GM18508 (cell line): ENCODE results near the gene CCDC148.
"Not testable (repeated sequence)": the region's sequence is repeated elsewhere in the genome, so short reads cannot be mapped to it uniquely, and the experiment has no call there.

Source experiments
- ATAC-seq: cut with Tn5 transposase; IDR thresholded peaks from one replicate; pipeline ENCODE4 v1.9.1; 2021; ENCODE audit warnings: moderate number of reproducible peaks; ENCODE audit not compliant: insufficient read depth, unreplicated experiment

CCDC148 gene

DNA sequence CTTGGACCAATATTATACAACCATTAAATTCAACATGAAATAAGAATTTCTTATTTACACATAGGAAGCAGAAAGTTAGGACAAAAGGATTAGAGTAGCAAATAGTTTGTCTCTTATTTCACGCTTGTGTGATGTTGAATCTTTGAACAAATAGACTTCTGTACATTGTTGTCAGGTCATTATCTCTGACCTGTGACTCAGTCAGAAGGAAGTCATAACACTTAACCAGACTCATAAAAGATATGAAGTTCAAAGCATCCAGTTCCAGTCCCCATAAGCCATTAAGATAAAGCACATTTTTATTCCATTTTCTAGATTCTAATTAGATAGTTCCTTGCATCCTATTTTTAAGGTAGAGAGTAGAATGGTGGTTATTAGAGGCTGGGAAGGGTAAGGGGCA lies 224.1 kb downstream of the CCDC148 start:
- no peak for ATAC-seq

DNA sequence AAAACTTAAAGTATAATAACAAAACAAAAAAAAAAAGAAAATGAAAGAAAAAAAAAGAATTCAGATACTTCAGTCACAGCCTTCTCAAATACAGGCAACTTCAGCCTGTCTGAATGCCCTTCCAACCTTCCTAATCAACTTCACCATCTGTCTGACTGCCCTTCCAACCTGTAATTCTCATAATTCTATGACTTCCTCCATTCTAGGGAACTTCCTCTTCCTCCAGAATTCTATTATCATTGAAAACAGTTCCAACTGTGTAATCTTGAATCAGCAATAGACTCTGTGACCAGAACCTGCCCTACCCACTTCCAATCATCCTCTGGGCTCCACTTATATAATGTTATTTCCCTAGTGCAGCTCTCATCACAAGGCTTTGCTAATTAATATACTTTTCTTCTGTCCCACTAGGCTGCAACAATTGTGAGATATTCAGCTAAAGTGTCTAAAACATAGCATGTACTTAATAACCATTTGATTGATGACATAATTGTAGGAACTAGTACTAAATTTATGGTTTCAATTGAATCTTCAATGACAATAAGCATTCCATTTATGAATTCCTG lies 227.5 kb downstream of the CCDC148 start:
- ATAC-seq, result no peak

DNA sequence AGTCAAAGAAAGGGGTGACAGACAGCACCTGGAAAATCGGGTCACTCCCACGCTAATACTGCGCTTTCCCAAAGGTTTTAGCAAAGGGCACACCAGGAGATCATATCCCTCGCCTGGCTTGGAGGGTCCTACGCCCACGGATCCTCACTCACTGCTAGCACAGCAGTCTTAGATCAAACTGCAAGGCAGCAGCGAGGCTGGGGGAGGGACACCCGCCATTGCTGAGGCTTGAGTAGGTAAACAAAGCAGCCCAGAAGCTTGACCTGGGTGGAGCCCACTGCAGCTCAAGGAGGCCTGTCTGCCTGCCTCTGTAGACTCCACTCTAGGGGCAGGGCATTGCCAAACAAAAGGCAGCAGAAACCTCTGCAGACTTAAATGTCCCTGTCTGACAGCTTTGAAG lies 233.5 kb downstream of the CCDC148 start:
- not testable (repeated sequence) for ATAC-seq

DNA sequence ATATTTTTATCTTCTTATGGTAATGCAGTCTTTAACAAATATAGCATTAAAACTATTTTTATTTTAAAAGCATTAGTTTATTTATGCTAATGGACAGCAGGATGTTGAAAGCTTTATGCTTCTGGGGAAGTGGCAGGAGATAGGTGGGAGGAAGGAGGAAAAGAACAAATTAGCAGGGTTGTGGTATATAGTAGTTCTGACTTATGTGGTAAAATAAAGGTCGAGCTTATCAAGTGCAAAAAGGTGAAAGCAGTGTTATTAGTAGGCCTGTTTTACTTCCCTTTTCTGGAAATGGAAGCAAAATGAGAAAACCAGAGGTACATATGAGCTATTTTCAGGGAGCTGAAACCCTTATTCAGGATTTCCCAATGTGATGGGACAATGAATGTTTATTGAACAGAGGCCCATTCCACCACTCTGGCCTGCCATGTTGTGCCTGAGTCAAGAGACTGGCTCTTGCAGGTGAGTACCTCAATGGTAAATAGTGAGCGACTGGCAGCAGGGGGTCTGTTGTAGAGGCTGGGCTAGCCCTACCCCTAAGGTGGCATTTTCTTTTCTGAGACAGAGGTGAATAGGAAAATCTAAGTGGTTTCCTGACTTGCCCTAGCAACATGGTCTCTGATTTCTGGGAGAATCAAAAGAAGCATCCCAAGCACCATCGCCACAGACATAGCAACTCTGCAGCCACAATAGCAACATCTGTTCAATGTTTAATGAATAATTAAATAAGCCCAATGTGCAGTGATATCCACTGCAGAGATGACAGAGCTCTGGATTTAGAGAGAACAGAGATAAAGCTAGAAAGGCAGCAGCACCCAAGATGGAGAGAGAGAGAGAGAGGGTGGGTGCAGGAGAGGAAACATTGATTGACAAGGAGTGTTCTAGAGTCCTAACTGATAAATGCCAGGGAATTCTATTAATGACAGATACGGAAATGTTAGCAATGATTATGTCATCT lies 235.2 kb downstream of the CCDC148 start:
- ATAC-seq, result no peak

DNA sequence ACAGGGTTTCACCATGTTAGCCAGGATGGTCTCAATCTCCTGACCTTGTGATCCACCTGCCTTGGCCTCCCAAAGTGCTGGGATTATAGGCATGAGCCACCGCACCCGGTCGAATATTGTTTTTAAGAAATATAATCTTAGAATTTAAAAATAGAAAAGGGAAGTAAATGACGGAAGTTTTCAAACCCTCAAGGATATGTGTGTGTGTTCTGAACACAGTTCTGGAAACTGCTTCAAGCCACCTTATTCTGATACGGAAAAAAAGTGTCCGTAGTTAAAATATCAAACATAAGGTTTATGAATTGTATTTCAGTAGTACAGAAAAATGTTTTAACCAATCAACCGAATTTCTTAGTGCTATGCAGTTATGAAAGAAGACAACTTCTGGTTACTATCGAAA lies 239.0 kb downstream of the CCDC148 start:
- ATAC-seq, result no peak

DNA sequence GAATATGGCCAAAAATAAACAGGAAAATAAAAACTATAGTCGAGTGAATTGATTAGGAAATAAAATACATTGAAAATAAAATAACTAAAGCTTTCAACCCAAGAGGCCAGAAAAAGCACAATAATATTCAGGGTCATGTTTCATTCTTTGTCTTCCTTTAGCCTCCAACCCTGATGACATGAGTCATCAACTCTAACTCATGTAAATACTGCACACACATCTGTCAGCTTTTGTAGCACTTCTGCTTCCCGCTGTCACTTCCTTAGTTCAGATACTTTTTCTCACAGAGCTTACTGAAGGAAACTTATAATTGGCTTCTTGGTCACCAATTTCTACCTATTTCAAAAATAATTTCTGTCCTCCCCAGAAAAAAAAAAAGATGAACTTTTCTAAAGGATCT lies 242.1 kb downstream of the CCDC148 start:
- ATAC-seq, result peak; percentile 86

DNA sequence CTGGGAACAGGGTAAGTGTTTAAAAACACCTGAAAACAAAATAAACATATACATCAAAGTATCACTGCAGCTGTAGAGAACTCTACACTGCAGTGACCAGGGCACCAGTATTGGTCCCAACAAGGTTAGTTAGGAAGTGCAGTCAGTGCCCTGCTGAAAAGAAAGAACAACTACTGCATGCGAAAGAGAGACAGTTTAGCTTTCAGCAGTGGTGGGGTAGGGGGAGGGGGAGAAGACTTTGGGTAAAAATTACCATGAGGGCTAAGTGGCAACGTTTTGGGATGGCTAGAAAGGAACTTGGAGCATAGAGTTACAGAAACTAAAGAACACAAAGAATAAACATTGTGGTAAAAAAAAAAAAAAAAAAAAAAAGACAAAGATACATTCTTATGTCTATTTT lies 242.8 kb downstream of the CCDC148 start:
- ATAC-seq, result no peak

DNA sequence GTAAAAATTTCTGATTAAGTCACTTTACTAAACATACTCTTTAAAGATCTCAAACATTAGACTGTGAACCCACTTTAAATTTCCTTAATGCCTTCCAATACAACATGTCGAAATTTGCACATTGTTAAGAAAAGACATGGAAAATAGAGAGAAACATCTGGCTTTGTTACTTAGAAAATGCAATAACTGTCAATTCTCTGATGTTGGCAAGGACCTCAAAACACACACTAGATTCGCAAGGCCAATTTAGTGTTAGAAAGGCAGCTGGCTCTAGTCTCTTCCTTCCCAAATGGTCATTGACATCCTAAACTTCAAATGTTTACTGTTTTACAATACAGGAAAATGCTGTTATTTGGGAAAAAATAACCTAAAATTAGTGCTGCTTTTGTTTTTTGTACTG lies 244.3 kb downstream of the CCDC148 start:
- ATAC-seq, result no peak

DNA sequence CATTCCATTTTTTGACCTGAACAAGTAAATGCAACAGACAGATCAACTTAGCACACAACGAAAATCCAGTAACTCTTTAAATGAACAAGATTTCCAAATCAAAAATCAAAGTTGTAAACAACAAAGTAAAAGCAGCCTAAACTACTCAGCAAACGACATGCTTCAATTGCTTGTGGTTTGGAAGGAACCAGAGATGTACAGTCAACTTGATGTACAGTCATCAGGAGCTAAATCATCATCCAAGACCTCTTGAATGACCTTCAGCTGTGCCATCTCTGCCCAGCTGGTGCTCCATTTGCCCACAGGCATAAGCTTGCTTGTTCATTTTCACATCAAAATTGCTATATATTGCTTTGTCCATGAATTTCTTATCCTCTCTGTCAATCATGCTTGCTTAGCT lies 245.1 kb downstream of the CCDC148 start:
- ATAC-seq, result no peak

DNA sequence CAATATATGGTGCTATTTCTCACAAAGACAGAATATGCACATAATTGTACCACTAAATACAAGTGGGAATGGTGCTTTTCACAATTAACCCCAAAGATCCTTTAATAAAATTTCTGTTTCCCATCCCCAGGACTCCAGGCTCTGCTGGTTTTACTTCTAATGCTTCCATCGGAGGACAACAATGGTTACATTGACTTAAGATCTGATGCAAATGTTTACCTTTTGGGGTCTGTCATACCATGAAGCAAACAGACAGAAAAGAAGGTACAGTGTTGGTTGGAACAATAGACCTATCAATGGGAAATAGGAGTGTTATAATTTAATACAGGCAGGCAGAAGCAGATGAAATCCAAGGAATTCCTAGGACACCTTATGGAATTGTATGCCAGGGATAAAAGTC lies 249.2 kb downstream of the CCDC148 start:
- ATAC-seq, result no peak

DNA sequence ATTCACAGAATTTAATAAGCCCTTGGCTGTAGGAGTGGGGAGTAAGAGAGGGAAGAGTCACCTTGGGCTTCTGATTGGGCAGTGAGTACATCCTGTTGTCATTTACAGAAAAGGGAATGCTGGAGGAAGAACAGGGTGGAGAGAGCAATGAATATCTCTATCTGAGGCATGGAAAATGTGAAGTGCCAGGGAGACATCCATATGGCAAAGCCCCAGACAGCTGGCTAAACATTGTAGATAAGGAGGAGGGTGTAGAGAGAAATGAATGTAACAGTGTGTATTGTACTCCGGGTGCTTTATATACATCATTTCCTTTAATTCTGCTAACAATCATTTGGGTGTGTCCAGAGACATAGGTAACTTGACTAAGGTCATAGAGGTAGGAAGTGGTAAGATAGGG lies 251.3 kb downstream of the CCDC148 start:
- ATAC-seq, result no peak

DNA sequence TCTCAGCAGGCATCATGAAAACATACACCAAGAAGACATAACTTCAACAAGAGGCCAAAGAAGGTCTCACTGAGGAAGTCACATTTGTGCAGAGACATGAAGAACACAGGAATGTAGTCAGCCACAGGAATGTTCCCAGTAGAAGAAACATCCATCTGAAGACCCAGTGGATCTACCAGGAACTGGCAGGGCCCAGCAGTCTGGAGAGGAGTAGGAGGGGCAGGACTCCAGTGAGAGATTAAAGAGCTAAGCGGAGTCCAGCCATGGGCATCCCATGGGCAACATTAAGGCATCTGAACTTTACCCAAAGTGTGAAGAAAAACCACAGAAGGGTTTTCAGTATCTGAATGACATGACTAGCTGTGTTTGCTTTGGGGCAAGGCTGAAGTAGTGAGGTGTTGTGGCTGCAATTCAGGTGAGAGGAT lies 251.8 kb downstream of the CCDC148 start:
- ATAC-seq, result peak; percentile 67

DNA sequence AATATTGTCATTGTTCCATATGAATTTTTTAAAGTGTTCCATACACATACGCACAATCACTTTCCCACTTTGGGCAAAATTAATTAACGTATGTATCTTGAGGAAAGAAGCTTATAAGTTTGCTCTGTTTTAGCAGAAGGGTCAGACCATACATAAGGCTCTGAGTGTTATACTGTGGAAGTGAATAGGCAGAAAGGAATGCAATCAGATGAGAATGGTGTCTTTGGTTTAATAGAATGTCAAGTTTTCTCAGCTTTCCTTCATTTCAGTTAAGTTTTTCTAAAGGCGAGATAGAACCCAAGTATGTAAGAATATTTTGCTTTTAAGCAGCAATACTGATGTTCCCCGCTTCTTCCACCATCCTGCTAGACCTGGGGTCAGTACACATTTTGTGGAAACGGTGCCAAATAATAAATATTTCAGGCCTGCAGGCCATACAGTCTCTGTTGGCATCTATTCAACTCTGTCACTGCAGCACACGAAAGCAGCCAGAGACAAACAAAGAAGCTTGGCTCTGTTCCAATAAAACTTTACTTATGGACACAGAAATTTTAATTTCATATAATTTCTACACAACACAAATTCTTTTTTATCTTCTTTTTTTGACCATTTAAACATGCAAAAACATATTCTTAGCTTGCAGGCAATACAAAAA lies 254.3 kb downstream of the CCDC148 start:
- ATAC-seq, result no peak

DNA sequence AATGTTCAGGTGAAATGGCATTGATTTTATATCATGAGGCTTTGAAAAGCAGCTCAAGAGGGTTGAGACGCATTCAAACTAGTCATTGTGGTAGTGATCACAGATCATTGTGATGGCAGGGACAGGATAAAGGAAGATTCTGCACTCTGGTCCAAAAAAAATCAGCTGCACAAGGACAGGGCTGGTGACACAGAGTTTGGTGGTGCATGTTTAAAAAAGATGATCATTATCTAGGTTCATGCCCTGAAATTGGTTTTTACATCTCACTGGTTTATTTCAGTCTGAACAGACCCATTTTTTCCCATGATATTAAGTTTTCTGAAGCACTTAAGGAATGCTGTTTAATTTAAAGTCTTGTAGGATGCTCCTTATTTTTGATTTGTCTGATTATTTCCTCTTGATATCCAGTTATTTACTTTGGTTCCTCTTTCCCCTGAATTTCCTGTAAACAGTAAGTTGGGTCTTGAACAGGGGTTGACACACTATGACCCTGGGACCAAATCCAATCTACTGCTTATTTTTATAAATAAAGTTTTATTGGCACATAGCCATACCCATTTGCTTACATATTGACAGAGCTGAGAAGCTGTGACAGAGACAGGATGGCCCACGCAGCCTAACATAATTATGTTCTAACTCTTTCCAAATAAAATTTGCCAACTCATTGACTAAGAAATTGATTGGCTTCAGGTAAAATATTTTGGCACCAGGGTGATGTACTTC lies 256.5 kb downstream of the CCDC148 start:
- ATAC-seq, result no peak

DNA sequence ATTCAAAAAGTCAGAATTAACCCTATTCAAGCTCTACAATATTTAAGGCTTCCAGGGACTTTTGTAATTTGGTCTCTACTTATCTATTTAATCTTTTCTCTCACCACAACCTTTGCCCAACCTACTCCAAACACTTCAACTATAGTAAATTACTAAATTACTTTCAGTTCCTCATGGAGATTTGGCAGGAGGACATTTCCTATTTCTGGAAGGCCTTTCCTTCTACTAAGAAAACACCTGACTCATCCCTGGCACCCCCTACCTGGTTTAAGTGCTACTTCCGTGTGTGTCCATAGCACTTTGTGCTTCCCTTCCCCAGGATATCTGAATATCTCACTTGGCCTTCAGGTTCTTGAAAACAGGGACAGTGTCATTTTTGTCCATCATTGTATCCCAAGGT lies 258.6 kb downstream of the CCDC148 start:
- ATAC-seq, result no peak

DNA sequence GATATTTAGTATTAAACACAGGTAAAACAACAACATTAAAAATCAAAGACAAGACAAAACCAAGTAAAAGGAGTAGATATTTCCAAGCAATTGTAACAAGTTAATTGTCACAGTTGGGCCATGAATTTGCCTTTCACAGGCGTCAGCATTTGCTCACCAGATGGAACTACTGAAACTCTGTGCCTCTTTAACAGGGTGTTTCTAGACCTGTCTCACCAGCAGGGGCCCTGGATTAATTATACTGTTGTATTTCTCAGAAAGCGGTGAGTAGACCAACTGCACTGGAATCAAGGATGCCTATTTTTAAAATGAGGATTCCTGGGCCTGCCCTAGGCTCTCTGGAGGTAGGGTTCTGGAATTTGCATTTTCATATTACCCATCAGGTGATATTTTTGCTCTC lies 262.3 kb downstream of the CCDC148 start:
- ATAC-seq, result no peak

DNA sequence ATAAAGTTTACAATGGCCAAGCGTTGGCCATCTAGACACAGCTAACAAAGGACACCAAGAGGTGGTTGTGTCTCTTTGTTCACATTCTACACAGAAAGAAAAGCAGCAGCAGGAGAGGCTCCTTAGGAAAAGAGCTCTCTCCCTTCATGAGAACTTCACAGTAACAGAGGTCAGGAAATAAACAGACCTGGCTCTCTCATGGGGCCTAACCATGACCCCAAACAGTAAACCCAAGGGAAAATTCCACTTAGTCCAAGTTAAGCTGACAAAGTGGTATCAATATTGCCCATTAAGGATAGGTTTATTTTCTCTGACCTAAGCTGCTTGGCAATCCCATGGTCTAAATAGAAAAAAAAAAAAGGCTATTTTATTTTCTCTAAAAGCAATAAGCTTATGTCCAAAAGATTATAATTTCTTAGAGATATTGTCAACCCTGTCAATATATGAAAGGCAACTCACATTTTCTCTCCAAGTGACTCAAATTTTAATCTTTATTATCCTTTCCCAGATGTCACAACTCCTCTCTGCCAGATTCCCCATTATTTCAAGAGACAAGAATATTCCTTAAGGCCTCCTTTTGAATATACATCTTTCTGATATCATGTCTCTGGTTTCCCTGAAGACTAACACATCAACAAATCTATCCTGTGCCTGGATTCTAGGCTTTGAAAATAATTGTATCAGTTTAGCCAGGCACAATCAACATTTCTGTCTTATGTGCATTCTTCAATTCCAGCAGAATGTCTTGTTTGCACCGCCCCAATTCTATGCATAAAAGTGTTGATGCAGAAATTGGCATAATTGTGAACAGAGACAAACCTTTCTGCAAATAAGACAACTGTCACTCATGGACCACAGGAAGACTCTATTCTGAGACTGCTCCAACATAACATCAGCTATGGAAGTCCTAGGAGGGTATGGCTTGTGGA lies 263.8 kb downstream of the CCDC148 start:
- no peak for ATAC-seq

DNA sequence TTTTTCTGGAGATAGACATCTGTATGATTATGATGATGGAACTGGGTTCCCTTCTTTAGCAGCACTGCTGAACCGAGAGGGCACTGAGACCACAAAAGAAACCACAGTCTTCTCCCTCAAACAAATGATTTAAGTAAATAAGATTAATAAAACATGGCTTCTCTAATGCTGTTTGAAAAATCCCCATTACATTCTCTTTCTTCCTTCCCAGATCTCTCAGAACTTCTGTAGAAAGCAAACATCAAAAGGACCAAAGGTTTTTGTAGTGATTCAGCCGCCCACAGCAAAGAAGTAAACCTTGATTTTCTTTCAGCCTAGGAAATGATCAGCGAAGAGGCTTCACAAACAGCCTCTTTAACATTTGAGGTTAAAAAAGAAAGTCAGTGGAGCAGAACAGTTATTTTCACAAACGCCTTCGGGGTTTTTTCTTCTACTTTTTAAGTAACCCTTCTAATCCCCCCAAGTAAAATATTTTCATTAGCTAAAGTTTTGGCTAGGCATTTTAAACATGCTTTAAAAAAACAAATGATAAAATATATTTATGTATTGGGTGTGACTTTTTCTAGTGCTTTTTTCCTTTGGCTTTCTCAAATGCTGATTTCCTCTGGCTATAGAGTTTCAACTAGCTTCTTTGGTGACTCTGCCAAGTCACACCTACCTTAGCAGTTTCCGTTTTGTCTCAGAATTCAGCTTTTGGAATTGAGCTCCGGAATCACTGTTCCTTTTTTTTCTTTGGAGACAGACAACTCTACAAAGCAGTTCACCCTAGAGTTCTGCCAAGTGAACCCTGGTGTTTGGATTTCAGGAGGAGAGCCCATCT lies 265.3 kb downstream of the CCDC148 start:
- peak; percentile 89 for ATAC-seq

DNA sequence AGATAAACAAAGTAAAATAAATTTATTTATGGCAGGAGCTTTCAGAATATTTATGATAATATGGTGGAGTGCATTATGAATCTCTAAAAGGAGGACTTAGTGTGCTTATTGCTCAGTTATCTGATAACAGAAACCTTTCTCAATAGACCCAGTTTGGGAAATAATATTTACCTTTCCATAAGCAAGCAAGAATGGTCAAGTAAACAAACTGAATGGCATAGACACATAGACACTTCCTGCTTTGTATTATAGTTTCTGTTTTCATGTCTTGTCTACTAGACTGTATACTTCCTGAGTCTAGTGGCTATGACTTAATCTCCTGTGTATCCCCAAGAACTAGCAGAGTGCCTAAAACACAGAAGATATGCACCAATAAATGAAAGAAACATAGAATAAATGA lies 267.0 kb downstream of the CCDC148 start:
- ATAC-seq, result peak; percentile 34
